Left ventricle myocardium superior (tissue), 1 donor: ENCODE data around the gene PAQR4. TPM values are rescaled to one million over a fixed set of nuclear protein-coding genes. Genes with fewer than 3 reads are reported as not detected.
"Not testable (repeated sequence)": the region's sequence is repeated elsewhere in the genome, so short reads cannot be mapped to it uniquely, and the experiment has no call there.

Source experiments
- ATAC-seq: fragments of 200-7000 bp; cut with Tn5 transposase; one replicate; pipeline ENCODE4 v1.9.1; 2020; ENCODE audit warnings: mild to moderate bottlenecking, moderate library complexity
- DNase-seq: peaks from one replicate; pipeline ENCODE4 v3.0.0-alpha.2; 2020
- intact Hi-C: fragments of 100-400 bp; cut with micrococcal nuclease; formaldehyde crosslinking; loops from one replicate; pipeline ENCODE4 v1.11.0; 2022
- total RNA-seq: library from RNA; stranded (reverse); fragmentation: NEBNext Ultra II Directional; extraction: Animal tissue kit (Norgen Biotek cat#: 25700); gene quantifications from one replicate; pipeline ENCODE4 v1.2.1, GENCODE V29; 2021
- donor health status: DM: no; HTN: yes; CAD: no; lungs with severe emphysema.

The PAQR4 gene
- total RNA-seq, 1 donor from 2014 or later = 7.9 TPM

- no peak for DNase-seq
- intact Hi-C loops = no loop called here
- ATAC-seq = no peak
Observed at GRCh38 chr16:2938206-2938605, 30.9 kb upstream of the PAQR4 start.

DNA sequence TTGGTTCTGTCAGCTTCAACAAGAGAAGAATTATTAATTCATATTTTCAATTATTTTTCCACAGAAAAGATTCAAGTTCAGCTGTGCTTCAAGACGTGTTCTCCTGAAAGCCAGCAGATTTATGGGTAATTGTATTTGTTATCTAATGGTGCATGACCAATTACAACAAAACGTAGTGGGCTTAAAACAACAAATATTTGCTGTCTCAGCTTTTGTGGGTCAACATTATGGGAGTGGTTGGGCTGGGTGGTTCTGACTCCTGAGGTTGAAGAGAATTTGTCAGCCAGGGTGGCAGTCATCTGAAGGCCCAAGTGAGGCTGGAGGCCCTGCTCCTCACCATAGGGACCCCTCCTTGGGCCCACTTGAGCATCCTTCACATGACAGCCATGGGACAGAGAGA lies 29.2 kb upstream of the PAQR4 start:
- ATAC-seq (no peak), DNase-seq (no peak)
- intact Hi-C loops = no loop called here

DNA sequence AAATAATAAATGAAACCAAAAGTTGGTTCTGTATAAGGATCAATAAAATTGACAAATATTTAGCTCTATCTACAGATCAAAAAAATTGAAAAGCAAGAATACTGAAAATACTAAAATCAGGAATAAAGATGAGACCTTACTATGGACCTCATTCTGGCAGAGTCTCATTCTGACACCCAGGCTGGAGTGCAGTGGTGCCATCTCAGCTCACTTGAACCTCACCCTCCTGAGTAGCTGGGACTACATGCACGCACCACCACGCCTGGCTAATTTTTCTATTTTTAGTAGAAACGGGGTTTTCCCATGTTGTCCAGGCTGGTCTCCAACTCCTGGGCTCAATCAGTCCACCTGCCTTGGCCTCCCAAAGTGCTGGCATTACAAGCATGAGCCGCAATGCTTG lies 27.1 kb upstream of the PAQR4 start:
- DNase-seq (no peak), ATAC-seq (no peak)
- intact Hi-C loops = no loop called here

- intact Hi-C loops, ATAC-seq, DNase-seq: not testable (repeated sequence)
Observed at GRCh38 chr16:2943716-2944115, 25.4 kb upstream of the PAQR4 start.

GRCh38 chr16:2946649-2947048 lies 22.5 kb upstream of the PAQR4 start:
- intact Hi-C loops = no loop called here
- DNase-seq (no peak), ATAC-seq (no peak)

DNA sequence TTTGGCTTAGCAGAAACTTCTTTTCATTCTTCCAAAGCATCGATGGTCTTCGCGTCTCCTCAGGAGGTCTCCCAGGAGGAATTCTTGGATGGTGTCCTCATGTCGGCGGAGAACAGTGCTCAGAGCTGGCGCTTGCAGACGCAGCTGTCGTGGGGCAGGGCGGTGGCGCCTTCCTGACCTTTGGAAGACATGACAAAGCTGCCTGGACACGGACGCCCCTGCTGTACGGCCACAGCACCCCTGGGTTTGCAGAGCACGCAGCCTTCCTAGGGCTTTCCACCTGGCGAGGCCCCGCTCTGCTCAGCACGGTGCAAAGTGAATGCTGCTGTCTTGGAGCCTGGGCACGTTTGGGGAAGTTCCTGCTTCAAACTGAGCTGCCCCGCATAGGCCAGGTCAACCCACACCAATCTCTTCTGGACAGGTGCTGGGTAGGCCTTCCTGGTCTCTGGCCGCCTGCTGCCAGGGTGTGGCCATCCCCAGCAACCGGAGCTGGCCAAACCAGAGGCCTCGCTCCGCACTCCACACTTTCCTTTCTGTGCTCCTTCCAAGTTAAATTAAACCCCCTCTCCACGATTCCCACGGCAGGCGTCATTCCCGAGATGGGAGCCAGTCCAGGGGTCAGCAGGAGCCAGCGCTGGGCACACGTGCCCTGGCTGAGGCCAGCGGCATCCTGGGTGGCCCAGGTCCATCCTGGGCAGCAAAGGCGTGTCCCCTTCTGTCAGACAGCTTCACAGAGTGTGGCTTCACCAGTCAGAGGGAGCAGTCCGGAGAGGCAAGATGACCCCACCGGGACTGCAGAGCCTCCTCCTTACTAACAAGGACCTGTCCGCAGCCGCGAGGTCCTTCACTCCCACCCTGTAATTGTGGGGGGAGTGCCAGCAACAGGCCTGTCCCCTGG lies 20.1 kb upstream of the PAQR4 start:
- no peak for ATAC-seq
- DNase-seq = no peak
- intact Hi-C loops = no loop called here

DNA sequence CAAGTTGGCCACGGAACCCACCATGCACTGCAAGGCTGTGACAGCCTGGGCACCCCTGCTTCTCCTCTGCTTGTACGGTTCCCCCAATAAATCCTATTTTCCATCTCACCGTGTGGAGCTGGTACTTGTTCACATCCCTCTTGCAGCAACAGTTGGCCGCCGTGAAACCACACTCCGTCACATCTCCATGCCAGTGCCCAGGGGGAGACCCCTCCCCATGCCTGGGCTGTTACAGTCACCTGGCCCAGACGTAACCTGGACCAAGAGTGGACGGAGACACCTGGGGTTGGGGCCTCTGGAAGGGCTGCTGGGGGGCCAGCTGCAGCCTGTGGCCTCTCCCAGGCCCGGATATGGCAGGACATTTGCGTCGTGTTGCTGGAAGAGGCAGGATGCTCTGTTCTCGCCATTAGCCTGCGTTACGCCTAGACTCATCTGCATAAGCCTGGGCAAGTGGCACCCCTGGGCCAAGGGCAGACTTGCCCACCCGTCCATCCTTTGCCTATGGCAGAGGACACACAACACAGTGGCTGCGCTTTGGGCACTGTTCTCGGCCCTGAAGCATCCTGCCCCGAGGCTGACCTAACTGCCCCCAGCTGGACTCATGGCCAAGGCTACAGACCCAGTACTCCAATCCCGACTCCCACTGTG lies 19.3 kb upstream of the PAQR4 start:
- ATAC-seq (no peak), DNase-seq (no peak)
- intact Hi-C loops = no loop called here

DNA sequence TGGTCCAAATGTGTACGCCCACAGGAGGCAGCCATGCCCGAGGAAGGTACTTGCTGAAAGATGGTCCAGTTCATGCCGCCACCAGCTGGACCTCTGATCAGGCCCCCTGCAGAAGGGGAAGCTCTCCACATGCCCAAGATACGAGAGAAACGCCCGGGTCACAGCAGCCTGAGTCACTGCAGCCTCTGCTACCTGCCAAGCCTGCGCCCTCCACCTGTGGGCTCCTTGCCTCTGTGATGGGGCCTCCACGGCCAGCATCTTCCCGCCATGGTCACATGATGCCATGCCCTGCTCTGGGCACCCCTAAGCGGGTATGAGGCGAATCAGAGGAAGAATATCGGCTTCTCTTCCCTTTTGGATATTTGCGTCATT lies 18.8 kb upstream of the PAQR4 start:
- no peak for ATAC-seq
- intact Hi-C loops = no loop called here
- no peak for DNase-seq

GRCh38 chr16:2950773-2951172 lies 18.4 kb upstream of the PAQR4 start:
- no peak for DNase-seq
- intact Hi-C loops = no loop called here
- ATAC-seq = no peak

GRCh38 chr16:2952679-2953078 lies 16.5 kb upstream of the PAQR4 start:
- DNase-seq = no peak
- intact Hi-C loops = no loop called here

GRCh38 chr16:2953706-2954627 lies 15.2 kb upstream of the PAQR4 start:
- intact Hi-C loops = no loop called here
- no peak for DNase-seq
- no peak for ATAC-seq

More at GRCh38 chr16:2952679-2953078, 16.5 kb upstream of the PAQR4 start:
- ATAC-seq = peak; percentile 58

GRCh38 chr16:2954656-2955381 lies 14.3 kb upstream of the PAQR4 start:
- intact Hi-C loops = no loop called here
- no peak for ATAC-seq
- no peak for DNase-seq

DNA sequence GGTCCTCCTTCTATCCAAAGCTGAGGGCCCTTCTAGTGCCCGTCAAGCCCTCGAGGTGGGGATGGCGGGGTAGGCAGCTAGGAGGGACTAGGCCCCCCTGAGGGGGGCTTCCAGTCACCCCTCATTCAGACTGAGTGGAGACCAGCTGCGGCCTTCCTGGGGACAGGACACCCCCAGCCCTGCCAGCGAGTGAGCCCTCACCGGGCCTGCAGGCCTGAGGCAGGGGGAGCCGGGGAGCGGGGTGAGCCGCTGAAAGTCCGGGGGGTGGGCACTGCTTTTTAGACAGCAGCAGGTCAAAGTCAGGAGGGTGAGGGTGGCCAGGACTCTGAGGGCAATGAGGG lies 13.7 kb upstream of the PAQR4 start:
- intact Hi-C loops = no loop called here
- ATAC-seq (no peak), DNase-seq (no peak)

GRCh38 chr16:2955779-2956578 lies 13.2 kb upstream of the PAQR4 start:
- intact Hi-C loops = no loop called here
- DNase-seq (no peak), ATAC-seq (no peak)

GRCh38 chr16:2956579-2956956 lies 12.6 kb upstream of the PAQR4 start:
- intact Hi-C loops = no loop called here
- no peak for ATAC-seq
- DNase-seq = no peak

- intact Hi-C loops = no loop called here
- DNase-seq (no peak), ATAC-seq (no peak)
Observed at GRCh38 chr16:2959206-2959605, 9.9 kb upstream of the PAQR4 start.

- intact Hi-C loops = no loop called here
- ATAC-seq = no peak
- DNase-seq = peak; percentile 9
Observed at GRCh38 chr16:2960183-2961010, 8.8 kb upstream of the PAQR4 start.
